ENCODE results near the gene DKKL1.

GRCh38 chr19:49326165-49326704 lies 37.4 kb upstream of the DKKL1 start:
- TF ChIP-seq YY1 (IDR thresholded peaks at IDR 0.05; ENCODE audit: insufficient read depth, insufficient read length) = no peak
- no peak for TF ChIP-seq ZNF274 (IDR thresholded peaks at IDR 0.05; ENCODE audit: low read depth, low read length)
- TF ChIP-seq SUZ12 (IDR thresholded peaks at IDR 0.05; ENCODE audit: extremely low read depth, insufficient read depth, insufficient read length) = no peak
